HepG2 (cell line): ENCODE measurements around the gene CAD. TPM values are rescaled to one million over a fixed set of nuclear protein-coding genes. Genes with fewer than 3 reads are reported as not detected.
A peak's percentile ranks its signal among the peaks of the same experiment; 100 is the strongest.

Experiments
- ATAD3A ChIP-seq: sonication (generic); formaldehyde crosslinking; IDR thresholded peaks from 2 replicates; pipeline ENCODE4 v1.4.0; 2020; ENCODE audit warnings: missing genetic modification reagents
- CCDC6 ChIP-seq: sonication (generic); formaldehyde crosslinking; IDR thresholded peaks from 2 replicates; pipeline ENCODE4 v1.8.1; 2022; ENCODE audit warnings: mild to moderate bottlenecking, missing genetic modification reagents, moderate library complexity
- EP300 ChIP-seq, 3 experiments: sonication (generic) in 1 of 3; formaldehyde crosslinking in 1 of 3; IDR thresholded peaks; 2 replicates each; pipeline versions ENCODE4 v1.5.1 to v1.6.1; 2011 to 2020; ENCODE audit warnings: low read depth in 2 of 3, low read length in 2 of 3, borderline replicate concordance in 1 of 3, improper control_type of control experiment in 1 of 3, mild to moderate bottlenecking in 1 of 3, missing genetic modification reagents in 1 of 3, moderate library complexity in 1 of 3
- GABPB1 ChIP-seq: IDR thresholded peaks from 2 replicates; pipeline ENCODE4 v1.6.1; 2016; ENCODE audit warnings: mild to moderate bottlenecking, missing genetic modification reagents, moderate library complexity, missing compliant biosample characterization
- GPN1 ChIP-seq: sonication (generic); formaldehyde crosslinking; IDR thresholded peaks from 2 replicates; pipeline ENCODE4 v1.5.1; 2020; ENCODE audit warnings: missing genetic modification reagents, borderline replicate concordance
- HCFC1 ChIP-seq: fragments of 150-350 bp; IDR thresholded peaks from 2 replicates; pipeline ENCODE4 v1.6.1; 2014; ENCODE audit warnings: low read depth, low read length
- HIVEP1 ChIP-seq: sonication (generic); formaldehyde crosslinking; IDR thresholded peaks from 2 replicates; pipeline ENCODE4 v1.4.0; 2020; ENCODE audit warnings: mild to moderate bottlenecking, missing genetic modification reagents
- KDM1A ChIP-seq: IDR thresholded peaks from 2 replicates; pipeline ENCODE4 v1.6.1; 2016; ENCODE audit warnings: missing compliant biosample characterization
- MAFG ChIP-seq: sonication (generic); formaldehyde crosslinking; IDR thresholded peaks from 2 replicates; pipeline ENCODE4 v1.5.1; 2020; ENCODE audit warnings: mild to moderate bottlenecking, missing genetic modification reagents
- MEF2D ChIP-seq: sonication (generic); formaldehyde crosslinking; IDR thresholded peaks from 2 replicates; pipeline ENCODE4 v1.5.1; 2020; ENCODE audit warnings: mild to moderate bottlenecking, missing genetic modification reagents
- MTF2 ChIP-seq: sonication (generic); formaldehyde crosslinking; IDR thresholded peaks from 2 replicates; pipeline ENCODE4 v1.5.0; 2020; ENCODE audit warnings: missing genetic modification reagents, borderline replicate concordance
- SIN3B ChIP-seq: fragments of 150-350 bp; IDR thresholded peaks from 2 replicates; pipeline ENCODE4 v1.6.1; 2014; ENCODE audit warnings: low read length
- ZFP36L2 ChIP-seq: sonication (generic); formaldehyde crosslinking; IDR thresholded peaks from 2 replicates; pipeline ENCODE4 v1.4.0; 2020; ENCODE audit warnings: missing genetic modification reagents
- ZNF12 ChIP-seq: sonication (generic); formaldehyde crosslinking; IDR thresholded peaks from 2 replicates; pipeline ENCODE4 v1.5.0; 2020; ENCODE audit warnings: missing genetic modification reagents
- ZNF337 ChIP-seq: sonication (generic); formaldehyde crosslinking; IDR thresholded peaks from 2 replicates; pipeline ENCODE4 v1.5.1; 2020; ENCODE audit warnings: missing genetic modification reagents, low read depth, mild to moderate bottlenecking, borderline replicate concordance
- ZNF496 ChIP-seq: sonication (generic); formaldehyde crosslinking; IDR thresholded peaks from 2 replicates; pipeline ENCODE4 v1.8.1; 2023; ENCODE audit warnings: mild to moderate bottlenecking, moderate library complexity, missing genetic modification reagents; ENCODE audit not compliant: insufficient replicate concordance
- ZNF546 ChIP-seq: sonication (generic); formaldehyde crosslinking; conservative IDR thresholded peaks from 2 replicates; pipeline ENCODE4 v1.8.1; 2023; ENCODE audit warnings: mild to moderate bottlenecking, missing genetic modification reagents
- ZNF550 ChIP-seq: sonication (generic); formaldehyde crosslinking; IDR thresholded peaks from 2 replicates; pipeline ENCODE4 v1.4.0; 2020; ENCODE audit warnings: mild to moderate bottlenecking, missing genetic modification reagents, borderline replicate concordance
- ZNF747 ChIP-seq: sonication (generic); formaldehyde crosslinking; IDR thresholded peaks from 2 replicates; pipeline ENCODE4 v1.8.1; 2023; ENCODE audit warnings: missing genetic modification reagents, mild to moderate bottlenecking, borderline replicate concordance
- ZNF75D ChIP-seq: sonication (generic); formaldehyde crosslinking; IDR thresholded peaks from 2 replicates; pipeline ENCODE4 v1.8.1; 2023; ENCODE audit warnings: missing genetic modification reagents, mild to moderate bottlenecking, borderline replicate concordance
- ZSCAN25 ChIP-seq: sonication (generic); formaldehyde crosslinking; IDR thresholded peaks from 2 replicates; pipeline ENCODE4 v1.8.0; 2022; ENCODE audit warnings: mild to moderate bottlenecking, missing genetic modification reagents
- polyA plus RNA-seq, 8 experiments: library from polyadenylated mRNA; depleted of rRNA in 3 of 8; stranded (reverse) in 7 of 8; unstranded in 1 of 8; fragments of >200 nt; fragmentation: Illumina TruSeq in 4 of 8; extraction: Trizol in 4 of 8; gene quantifications; 2 replicates each; pipeline versions ENCODE4 v1.2.1 to v1.2.3, GENCODE V29; 2011 to 2016; ENCODE audit warnings: low read depth in 4 of 8, missing spikeins in 1 of 8, mixed read lengths in 1 of 8; ENCODE audit not compliant: insufficient read depth in 1 of 8
- total RNA-seq, 5 experiments: library from RNA; depleted of rRNA; stranded (reverse); fragments of >200 nt; fragmentation: Illumina TruSeq; extraction: Trizol; gene quantifications; 2 replicates each; pipeline ENCODE4 v1.2.3, GENCODE V29; 2016; ENCODE audit warnings: low read depth in 1 of 5
- TF ChIP-seq, protein P1 (sequence below): sonication (generic); formaldehyde crosslinking; IDR thresholded peaks from 2 replicates; pipeline ENCODE4 v1.9.0; 2022; ENCODE audit warnings: missing genetic modification reagents, mild to moderate bottlenecking, borderline replicate concordance
- TF ChIP-seq, protein P2 (sequence below): sonication (generic); formaldehyde crosslinking; IDR thresholded peaks from 2 replicates; pipeline ENCODE4 v1.5.0; 2020; ENCODE audit warnings: mild to moderate bottlenecking, missing genetic modification reagents
- TF ChIP-seq, protein P3 (sequence below): IDR thresholded peaks from 2 replicates; pipeline ENCODE4 v1.6.1; 2016; ENCODE audit warnings: missing compliant biosample characterization, missing genetic modification reagents, borderline replicate concordance
- TF ChIP-seq, protein P4 (sequence below): sonication (generic); formaldehyde crosslinking; conservative IDR thresholded peaks from 2 replicates; pipeline ENCODE4 v1.5.0; 2020; ENCODE audit warnings: missing genetic modification reagents

The CAD gene
- total and polyA plus RNA-seq, 2 of the 13 experiments (the other 11 are each of a cell fraction or from before 2014, with no cell fraction given): 21.7 to 37.0 TPM

DNA sequence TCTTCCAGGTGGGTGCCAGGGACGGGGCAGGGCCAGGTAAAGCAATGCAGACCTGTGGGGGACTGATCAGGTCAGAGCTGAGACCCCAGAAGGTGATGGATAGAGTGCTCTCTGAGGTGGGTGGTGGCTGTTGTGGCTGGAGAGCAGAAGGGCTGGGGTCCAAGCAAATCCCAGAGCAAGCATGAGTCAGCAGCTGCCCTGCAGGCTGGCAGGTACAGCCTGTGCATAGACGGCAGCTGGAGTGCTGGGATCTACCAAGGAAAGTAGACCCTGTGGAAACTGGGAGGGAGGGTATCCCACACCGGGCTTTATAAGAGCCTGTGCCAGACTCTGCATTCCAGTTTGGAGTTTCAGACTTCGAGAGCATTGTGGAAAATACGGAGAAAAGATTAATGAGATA, 65.7 kb downstream of the CAD start (continued):
- TF ChIP-seq ZSCAN25: no peak
- 0 out of 2 replicates have a peak, but pooled peaks have one; percentile 16 for TF ChIP-seq KDM1A (CRISPR knock-in tag)
- no peak for TF ChIP-seq HCFC1
- TF ChIP-seq GPN1 (CRISPR knock-in tag): no peak
- TF ChIP-seq, protein P1, sequence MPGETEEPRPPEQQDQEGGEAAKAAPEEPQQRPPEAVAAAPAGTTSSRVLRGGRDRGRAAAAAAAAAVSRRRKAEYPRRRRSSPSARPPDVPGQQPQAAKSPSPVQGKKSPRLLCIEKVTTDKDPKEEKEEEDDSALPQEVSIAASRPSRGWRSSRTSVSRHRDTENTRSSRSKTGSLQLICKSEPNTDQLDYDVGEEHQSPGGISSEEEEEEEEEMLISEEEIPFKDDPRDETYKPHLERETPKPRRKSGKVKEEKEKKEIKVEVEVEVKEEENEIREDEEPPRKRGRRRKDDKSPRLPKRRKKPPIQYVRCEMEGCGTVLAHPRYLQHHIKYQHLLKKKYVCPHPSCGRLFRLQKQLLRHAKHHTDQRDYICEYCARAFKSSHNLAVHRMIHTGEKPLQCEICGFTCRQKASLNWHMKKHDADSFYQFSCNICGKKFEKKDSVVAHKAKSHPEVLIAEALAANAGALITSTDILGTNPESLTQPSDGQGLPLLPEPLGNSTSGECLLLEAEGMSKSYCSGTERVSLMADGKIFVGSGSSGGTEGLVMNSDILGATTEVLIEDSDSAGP: no peak
- TF ChIP-seq HIVEP1 (CRISPR knock-in tag): no peak
- 0 out of 2 replicates have a peak, but pooled peaks have one; percentile 4 for TF ChIP-seq MAFG
- no peak for TF ChIP-seq ATAD3A (CRISPR knock-in tag)
- no peak for TF ChIP-seq ZNF546 (CRISPR knock-in tag)
- TF ChIP-seq EP300 (IDR thresholded peaks at IDR 0.05; ENCODE audit: low read depth in 2 of 2, low read length in 2 of 2): 0 out of 4 replicates have a peak, but pooled peaks of 1 of the 2 experiments have one; percentile 4
- 0 out of 2 replicates have a peak, but pooled peaks have one; percentile 7 for TF ChIP-seq EP300 (CRISPR knock-in tag; IDR thresholded peaks at IDR 0.05; ENCODE audit: borderline replicate concordance)
- no peak for TF ChIP-seq ZNF75D (CRISPR knock-in tag)
- TF ChIP-seq ZNF496 (CRISPR knock-in tag): no peak
- no peak for TF ChIP-seq CCDC6 (CRISPR knock-in tag)
- TF ChIP-seq ZFP36L2: no peak
- no peak for TF ChIP-seq ZNF12 (CRISPR knock-in tag)
- TF ChIP-seq MEF2D (CRISPR knock-in tag): no peak
- TF ChIP-seq MTF2 (CRISPR knock-in tag): no peak
- TF ChIP-seq, protein P2, sequence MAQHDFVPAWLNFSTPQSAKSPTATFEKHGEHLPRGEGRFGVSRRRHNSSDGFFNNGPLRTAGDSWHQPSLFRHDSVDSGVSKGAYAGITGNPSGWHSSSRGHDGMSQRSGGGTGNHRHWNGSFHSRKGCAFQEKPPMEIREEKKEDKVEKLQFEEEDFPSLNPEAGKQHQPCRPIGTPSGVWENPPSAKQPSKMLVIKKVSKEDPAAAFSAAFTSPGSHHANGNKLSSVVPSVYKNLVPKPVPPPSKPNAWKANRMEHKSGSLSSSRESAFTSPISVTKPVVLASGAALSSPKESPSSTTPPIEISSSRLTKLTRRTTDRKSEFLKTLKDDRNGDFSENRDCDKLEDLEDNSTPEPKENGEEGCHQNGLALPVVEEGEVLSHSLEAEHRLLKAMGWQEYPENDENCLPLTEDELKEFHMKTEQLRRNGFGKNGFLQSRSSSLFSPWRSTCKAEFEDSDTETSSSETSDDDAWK (CRISPR knock-in tag): no peak
- TF ChIP-seq SIN3B: no peak
- TF ChIP-seq, protein P3, sequence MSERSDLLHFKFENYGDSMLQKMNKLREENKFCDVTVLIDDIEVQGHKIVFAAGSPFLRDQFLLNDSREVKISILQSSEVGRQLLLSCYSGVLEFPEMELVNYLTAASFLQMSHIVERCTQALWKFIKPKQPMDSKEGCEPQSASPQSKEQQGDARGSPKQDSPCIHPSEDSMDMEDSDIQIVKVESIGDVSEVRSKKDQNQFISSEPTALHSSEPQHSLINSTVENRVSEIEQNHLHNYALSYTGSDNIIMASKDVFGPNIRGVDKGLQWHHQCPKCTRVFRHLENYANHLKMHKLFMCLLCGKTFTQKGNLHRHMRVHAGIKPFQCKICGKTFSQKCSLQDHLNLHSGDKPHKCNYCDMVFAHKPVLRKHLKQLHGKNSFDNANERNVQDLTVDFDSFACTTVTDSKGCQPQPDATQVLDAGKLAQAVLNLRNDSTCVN (CRISPR knock-in tag): no peak
- TF ChIP-seq, protein P4, sequence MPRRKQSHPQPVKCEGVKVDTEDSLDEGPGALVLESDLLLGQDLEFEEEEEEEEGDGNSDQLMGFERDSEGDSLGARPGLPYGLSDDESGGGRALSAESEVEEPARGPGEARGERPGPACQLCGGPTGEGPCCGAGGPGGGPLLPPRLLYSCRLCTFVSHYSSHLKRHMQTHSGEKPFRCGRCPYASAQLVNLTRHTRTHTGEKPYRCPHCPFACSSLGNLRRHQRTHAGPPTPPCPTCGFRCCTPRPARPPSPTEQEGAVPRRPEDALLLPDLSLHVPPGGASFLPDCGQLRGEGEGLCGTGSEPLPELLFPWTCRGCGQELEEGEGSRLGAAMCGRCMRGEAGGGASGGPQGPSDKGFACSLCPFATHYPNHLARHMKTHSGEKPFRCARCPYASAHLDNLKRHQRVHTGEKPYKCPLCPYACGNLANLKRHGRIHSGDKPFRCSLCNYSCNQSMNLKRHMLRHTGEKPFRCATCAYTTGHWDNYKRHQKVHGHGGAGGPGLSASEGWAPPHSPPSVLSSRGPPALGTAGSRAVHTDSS (CRISPR knock-in tag): no peak
- 0 out of 2 replicates have a peak, but pooled peaks have one; percentile 23 for TF ChIP-seq GABPB1
- no peak for TF ChIP-seq ZNF337 (CRISPR knock-in tag)
- TF ChIP-seq ZNF550: no peak
- no peak for TF ChIP-seq ZNF747 (CRISPR knock-in tag)
